ENCODE data around the gene GAK. TPM values are rescaled to one million over a fixed set of nuclear protein-coding genes. Genes with fewer than 3 reads are reported as not detected.

Gene GAK
- total RNA-seq, 2 experiments from 2014 or later: 97.8 to 102 TPM

DNA sequence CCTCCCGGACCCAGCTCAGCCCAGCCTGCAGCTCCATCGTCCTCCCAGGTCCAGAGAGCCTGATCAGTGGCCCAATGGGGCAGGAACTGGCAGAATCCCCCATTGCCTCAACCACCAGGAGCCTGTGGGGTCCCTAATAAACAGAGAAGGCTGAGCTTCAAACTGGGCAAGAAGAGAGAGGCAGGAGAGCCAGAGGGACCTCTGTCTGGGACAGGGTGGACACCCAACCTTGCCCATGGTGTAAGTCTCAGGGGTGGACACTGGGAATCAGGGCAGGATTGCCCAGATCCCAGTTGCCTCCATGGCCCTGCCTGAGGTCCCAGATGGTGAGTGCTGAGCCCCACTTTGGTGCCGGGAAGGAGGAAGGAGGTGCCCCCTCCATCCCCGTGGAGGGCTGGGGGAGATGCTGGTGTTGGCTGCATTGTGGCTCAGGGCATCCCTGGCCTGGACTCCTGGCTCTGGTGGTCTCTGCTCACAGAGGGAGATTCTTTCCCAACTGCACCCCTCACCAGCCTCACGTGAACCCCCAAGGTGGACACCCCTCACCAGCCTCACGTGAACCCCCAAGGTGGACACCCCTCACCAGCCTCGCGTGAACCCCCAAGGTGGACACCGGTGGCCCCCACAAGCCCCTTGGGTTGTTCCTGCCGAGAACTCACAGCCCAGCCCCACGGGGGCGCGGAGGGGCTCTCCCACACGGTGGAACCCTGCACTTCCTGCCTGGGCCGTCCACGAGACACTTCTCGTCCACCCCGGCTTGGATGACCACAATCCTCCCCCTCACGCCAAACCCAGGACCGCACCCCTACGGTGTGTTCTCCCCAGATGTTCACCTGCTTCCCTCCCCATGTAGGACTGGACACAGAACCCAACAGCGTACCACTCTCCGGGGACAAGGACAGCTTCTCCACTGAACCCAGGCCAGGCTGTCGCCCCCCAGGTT, 111.6 kb downstream of the GAK start:
- no peak overlapping the region for H3K4me3 Mint-ChIP-seq
- CTCF ChIA-PET: no interaction called here

DNA sequence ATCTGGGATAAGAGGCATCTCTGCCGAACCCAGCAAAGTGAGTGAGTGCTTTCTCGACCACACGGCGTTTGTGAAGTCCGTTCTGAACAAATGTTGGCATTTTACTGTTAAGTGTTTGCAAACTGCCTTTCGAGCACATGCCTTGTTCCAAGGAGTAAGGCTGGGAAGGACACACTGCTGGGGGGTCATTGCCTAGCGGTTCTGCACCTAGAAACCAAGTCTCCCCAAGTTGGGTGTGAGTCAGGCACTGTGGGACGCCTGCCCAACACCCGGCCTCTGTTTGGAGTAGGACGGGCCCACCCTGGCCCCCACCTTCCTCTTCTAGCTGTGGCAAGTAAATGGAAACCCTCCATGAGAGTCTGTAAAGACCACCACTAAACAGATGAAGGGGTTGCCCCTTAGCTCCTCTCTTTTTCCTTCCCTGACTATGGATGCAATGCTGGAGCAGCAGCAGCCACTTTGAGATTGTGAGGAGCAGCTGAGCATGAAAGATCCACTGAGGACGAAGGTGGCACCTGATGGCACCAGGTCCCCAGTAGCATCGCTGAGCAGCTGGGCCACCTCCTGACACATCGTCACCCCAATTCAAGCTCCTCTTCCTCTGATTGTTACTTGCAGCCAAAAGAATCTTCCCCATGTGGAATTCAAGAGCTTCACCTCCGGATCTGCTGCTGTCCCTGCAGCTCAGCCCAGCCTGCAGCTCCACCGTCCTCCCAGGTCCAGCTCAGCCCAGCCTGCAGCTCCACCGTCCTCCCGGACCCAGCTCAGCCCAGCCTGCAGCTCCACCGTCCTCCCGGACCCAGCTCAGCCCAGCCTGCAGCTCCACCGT, 112.5 kb downstream of the GAK start:
- Mint-ChIP-seq H3K4me3 (no peak overlapping the region), H3K4me1 (ENCODE audit: low read depth) (no peaks in the 10 kb centered on the region), H3K27ac (no peak overlapping the region), H3K9me3 (no peaks in the 10 kb centered on the region), H3K27me3 (peaks cover 42% of the 10 kb centered on the region), H3K36me3 (ENCODE audit: low read depth) (no peaks in the 10 kb centered on the region)
- ATAC-seq: no peak
- TF ChIP-seq, protein P1, sequence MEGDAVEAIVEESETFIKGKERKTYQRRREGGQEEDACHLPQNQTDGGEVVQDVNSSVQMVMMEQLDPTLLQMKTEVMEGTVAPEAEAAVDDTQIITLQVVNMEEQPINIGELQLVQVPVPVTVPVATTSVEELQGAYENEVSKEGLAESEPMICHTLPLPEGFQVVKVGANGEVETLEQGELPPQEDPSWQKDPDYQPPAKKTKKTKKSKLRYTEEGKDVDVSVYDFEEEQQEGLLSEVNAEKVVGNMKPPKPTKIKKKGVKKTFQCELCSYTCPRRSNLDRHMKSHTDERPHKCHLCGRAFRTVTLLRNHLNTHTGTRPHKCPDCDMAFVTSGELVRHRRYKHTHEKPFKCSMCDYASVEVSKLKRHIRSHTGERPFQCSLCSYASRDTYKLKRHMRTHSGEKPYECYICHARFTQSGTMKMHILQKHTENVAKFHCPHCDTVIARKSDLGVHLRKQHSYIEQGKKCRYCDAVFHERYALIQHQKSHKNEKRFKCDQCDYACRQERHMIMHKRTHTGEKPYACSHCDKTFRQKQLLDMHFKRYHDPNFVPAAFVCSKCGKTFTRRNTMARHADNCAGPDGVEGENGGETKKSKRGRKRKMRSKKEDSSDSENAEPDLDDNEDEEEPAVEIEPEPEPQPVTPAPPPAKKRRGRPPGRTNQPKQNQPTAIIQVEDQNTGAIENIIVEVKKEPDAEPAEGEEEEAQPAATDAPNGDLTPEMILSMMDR (IDR thresholded peaks at IDR 0.05): no peak
- intact Hi-C loops (cut with micrococcal nuclease): no loop called here
- POLR2A ChIA-PET: interaction anchor here (0.7 to 1.1 kb wide), 4 partner anchors 27 to 593 kb away, joined by 3 to 5 read pairs (median 3); no protein-coding TSS in a partner anchor
- no peak for DNase-seq
- CTCF ChIA-PET: no interaction called here

More for the DNA sequence above, 111.6 kb downstream of the GAK start:
- Mint-ChIP-seq H3K27me3 (peaks cover 42% of the 10 kb centered on the region), H3K9me3 (no peaks in the 10 kb centered on the region), H3K27ac (no peak overlapping the region), H3K4me1 (ENCODE audit: low read depth) (no peaks in the 10 kb centered on the region), H3K36me3 (ENCODE audit: low read depth) (no peaks in the 10 kb centered on the region)
- intact Hi-C loops (cut with micrococcal nuclease): no loop called here
- ATAC-seq (no peak), DNase-seq (no peak)
- TF ChIP-seq, protein P1 (IDR thresholded peaks at IDR 0.05): no peak
- POLR2A ChIA-PET: interaction anchor here (0.7 to 1.1 kb wide), 3 partner anchors 27 to 141 kb away, joined by 3 to 5 read pairs (median 3); no protein-coding TSS in a partner anchor

DNA sequence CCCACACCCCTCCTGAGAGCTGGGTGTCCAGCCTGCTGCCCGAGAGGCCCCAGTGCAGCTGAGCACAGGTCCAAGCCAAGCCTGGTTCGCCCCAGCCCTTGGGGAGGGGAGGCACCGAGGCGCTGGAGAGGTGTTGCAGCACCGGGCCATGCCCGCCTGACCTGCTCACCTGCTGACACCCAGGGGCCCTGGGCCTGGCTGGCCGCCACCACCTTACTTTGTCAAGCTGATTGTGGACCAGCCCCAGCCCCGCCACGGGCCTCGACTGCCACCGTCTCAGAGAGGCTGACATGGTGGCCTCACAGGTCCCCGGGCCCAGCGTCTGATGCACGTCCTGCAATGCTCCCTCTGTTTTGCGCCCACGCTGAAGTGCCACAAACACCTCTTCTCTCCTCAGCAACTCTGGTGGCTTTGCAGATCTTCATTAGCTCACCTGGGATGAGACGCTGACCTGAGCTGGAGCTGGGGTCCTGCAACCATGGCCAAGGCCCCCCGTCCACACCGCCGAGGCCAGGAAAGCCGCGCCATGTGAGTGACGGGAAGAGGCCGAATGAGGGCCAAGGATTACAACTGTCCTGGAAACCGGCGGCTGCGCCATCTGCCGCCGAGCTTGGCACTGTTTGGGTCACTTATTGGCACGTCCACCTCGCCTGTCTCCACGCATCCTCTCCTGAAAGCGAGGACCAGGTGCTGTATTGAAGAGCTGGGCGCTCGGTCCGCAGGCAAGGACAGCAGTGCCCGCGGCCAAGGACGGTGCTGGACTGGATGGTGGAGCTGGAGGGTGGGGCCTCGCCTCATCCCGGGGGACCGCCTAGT, 113.8 kb downstream of the GAK start:
- Mint-ChIP-seq H3K27ac (no peak overlapping the region), H3K36me3 (ENCODE audit: low read depth) (no peaks in the 10 kb centered on the region), H3K27me3 (peaks cover 44% of the 10 kb centered on the region), H3K4me3 (no peak overlapping the region), H3K9me3 (no peaks in the 10 kb centered on the region), H3K4me1 (ENCODE audit: low read depth) (no peaks in the 10 kb centered on the region)
- ATAC-seq: no peak
- TF ChIP-seq, protein P1 (IDR thresholded peaks at IDR 0.05): no peak
- CTCF ChIA-PET: no interaction called here
- no peak for DNase-seq
- POLR2A ChIA-PET: interaction anchor here (0.7 kb wide), 1 partner anchor 594 kb away, joined by 3 read pairs; no protein-coding TSS in a partner anchor
- intact Hi-C loops (cut with micrococcal nuclease): no loop called here

DNA sequence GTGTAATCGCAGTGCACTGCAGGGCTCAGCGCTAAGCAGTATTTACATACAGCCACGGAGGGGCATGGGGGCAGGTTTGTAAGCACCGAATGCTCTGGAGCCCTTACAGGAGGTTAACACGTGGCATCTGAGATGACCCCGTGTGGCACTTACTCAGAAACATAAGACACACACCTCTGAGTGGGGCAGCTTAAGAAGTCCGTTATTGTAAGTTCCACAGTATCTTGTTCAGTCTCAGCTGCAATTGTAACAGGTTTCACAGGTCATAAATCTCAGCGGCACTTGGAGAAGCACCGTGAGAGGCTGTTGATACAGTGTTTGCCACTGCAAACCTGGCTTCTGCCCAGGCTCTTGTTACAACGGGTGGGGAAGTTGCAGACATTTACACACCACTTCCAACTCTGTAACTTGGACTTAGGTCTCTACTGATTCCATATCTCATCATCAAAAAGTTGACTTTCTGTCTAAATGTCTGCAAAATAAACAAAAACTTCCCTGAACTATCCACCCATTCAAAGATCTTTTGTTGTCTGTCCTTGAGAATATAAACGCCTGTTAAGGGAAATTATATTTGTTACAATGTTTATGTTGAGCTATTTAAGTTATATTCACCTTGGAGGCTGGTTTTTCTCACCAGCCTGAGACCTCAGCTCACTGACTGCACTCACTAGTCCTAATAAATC, 116.5 kb downstream of the GAK start:
- TF ChIP-seq, protein P1 (IDR thresholded peaks at IDR 0.05): no peak
- peaks cover 34% of the 10 kb centered on the region for H3K27me3 Mint-ChIP-seq
- H3K36me3 Mint-ChIP-seq (ENCODE audit: low read depth): no peaks in the 10 kb centered on the region
- ATAC-seq: no peak
- POLR2A ChIA-PET: no interaction called here
- no peak for DNase-seq
- no peaks in the 10 kb centered on the region for H3K4me1 Mint-ChIP-seq (ENCODE audit: low read depth)
- no peaks in the 10 kb centered on the region for H3K9me3 Mint-ChIP-seq
- H3K27ac Mint-ChIP-seq: no peak overlapping the region
- no peak overlapping the region for H3K4me3 Mint-ChIP-seq
- intact Hi-C loops (cut with micrococcal nuclease): no loop called here
- CTCF ChIA-PET: no interaction called here
